Vagina (tissue), 2 donors: ENCODE data around the gene DDX5.

Experiments
- POLR2AphosphoS5 ChIP-seq, 2 donors: sonication (generic); formaldehyde crosslinking; IDR thresholded peaks; one replicate each; pipeline ENCODE4 v1.9.0; 2017; ENCODE audit warnings: antibody characterized with exemption in 2 of 2, mild to moderate bottlenecking in 2 of 2, low read depth in 1 of 2; ENCODE audit not compliant: insufficient read depth in 1 of 2
- TF ChIP-seq, protein P1 (sequence below), 3 experiments: fragments of 450-650 bp in 2 of 3; fragments of 200-600 bp in 1 of 3; sonication (generic) in 1 of 3; IDR thresholded peaks; one replicate each; pipeline ENCODE4 v1.5.1; 2017 to 2019; ENCODE audit warnings: antibody characterized with exemption in 3 of 3, mild to moderate bottlenecking in 2 of 3, moderate library complexity in 2 of 3

GRCh38 chr17:64551461-64551860, 45.4 kb upstream of the DDX5 start:
- no peak for TF ChIP-seq POLR2AphosphoS5 (IDR thresholded peaks at IDR 0.05; ENCODE audit: insufficient read depth in 1 of 2, low read depth in 1 of 2)
- TF ChIP-seq, protein P1, sequence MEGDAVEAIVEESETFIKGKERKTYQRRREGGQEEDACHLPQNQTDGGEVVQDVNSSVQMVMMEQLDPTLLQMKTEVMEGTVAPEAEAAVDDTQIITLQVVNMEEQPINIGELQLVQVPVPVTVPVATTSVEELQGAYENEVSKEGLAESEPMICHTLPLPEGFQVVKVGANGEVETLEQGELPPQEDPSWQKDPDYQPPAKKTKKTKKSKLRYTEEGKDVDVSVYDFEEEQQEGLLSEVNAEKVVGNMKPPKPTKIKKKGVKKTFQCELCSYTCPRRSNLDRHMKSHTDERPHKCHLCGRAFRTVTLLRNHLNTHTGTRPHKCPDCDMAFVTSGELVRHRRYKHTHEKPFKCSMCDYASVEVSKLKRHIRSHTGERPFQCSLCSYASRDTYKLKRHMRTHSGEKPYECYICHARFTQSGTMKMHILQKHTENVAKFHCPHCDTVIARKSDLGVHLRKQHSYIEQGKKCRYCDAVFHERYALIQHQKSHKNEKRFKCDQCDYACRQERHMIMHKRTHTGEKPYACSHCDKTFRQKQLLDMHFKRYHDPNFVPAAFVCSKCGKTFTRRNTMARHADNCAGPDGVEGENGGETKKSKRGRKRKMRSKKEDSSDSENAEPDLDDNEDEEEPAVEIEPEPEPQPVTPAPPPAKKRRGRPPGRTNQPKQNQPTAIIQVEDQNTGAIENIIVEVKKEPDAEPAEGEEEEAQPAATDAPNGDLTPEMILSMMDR (IDR thresholded peaks at IDR 0.05), result no peak
